ENCODE results near the gene NDUFAF2.

The NDUFAF2 gene

GRCh38 chr5:61142811-61143210 lies 197.8 kb downstream of the NDUFAF2 start:
- DNase-seq (ENCODE audit: low read depth) = peak; percentile 38
- TF ChIP-seq CTCF (IDR thresholded peaks at IDR 0.05; ENCODE audit: control insufficient read depth, extremely low read depth, insufficient read depth) = no peak
- no peak overlapping the region for H3K4me3 ChIP-seq (ENCODE audit: low read depth, low read length)

- no peak for DNase-seq (ENCODE audit: low read depth)
- no peak overlapping the region for H3K4me3 ChIP-seq (ENCODE audit: low read depth, low read length)
These were observed 203.5 kb downstream of the NDUFAF2 start for GRCh38 chr5:61148515-61148914.

GRCh38 chr5:61151893-61152292 lies 206.9 kb downstream of the NDUFAF2 start:
- no peak overlapping the region for H3K4me3 ChIP-seq (ENCODE audit: low read depth, low read length)
- no peak for DNase-seq (ENCODE audit: low read depth)
- no peak for TF ChIP-seq CTCF (IDR thresholded peaks at IDR 0.05; ENCODE audit: control insufficient read depth, extremely low read depth, insufficient read depth)

More at GRCh38 chr5:61148515-61148914, 203.5 kb downstream of the NDUFAF2 start:
- TF ChIP-seq CTCF (IDR thresholded peaks at IDR 0.05; ENCODE audit: control insufficient read depth, extremely low read depth, insufficient read depth) = no peak

- no peak for DNase-seq (ENCODE audit: low read depth)
- no peak for TF ChIP-seq CTCF (IDR thresholded peaks at IDR 0.05; ENCODE audit: control insufficient read depth, extremely low read depth, insufficient read depth)
- H3K4me3 ChIP-seq (ENCODE audit: low read depth, low read length) = no peak overlapping the region
These were observed 214.1 kb downstream of the NDUFAF2 start for GRCh38 chr5:61159070-61159469.

GRCh38 chr5:61159836-61160235 lies 214.8 kb downstream of the NDUFAF2 start:
- no peak overlapping the region for H3K4me3 ChIP-seq (ENCODE audit: low read depth, low read length)
- TF ChIP-seq CTCF (IDR thresholded peaks at IDR 0.05; ENCODE audit: control insufficient read depth, extremely low read depth, insufficient read depth) = no peak
- no peak for DNase-seq (ENCODE audit: low read depth)

GRCh38 chr5:61160497-61160896 lies 215.5 kb downstream of the NDUFAF2 start:
- no peak for DNase-seq (ENCODE audit: low read depth)
- peak overlapping the region; percentile 83 for H3K4me3 ChIP-seq (ENCODE audit: low read depth, low read length)
- no peak for TF ChIP-seq CTCF (IDR thresholded peaks at IDR 0.05; ENCODE audit: control insufficient read depth, extremely low read depth, insufficient read depth)

GRCh38 chr5:61162010-61162831 lies 217.2 kb downstream of the NDUFAF2 start, which contains the start of gene SMIM15:
Gene SMIM15, minus strand, starts transcription at chr5:61162468. Its CDS starts 2,297 bp downstream, at chr5:61160171.
- TF ChIP-seq CTCF (IDR thresholded peaks at IDR 0.05; ENCODE audit: control insufficient read depth, extremely low read depth, insufficient read depth) = no peak
- peak within 1 kb of the TSS; percentile 83 for H3K4me3 ChIP-seq (ENCODE audit: low read depth, low read length)
- peak; percentile 82 for DNase-seq (ENCODE audit: low read depth)

All from LNCaP clone FGC (cell line).